CD14-positive monocyte (primary cell): ENCODE data around the gene PCCB. TPM values are rescaled to one million over a fixed set of nuclear protein-coding genes. Genes with fewer than 3 reads are reported as not detected.

Experiments used
- DNase-seq, 3 donors: peaks; one replicate each; pipeline ENCODE4 v3.0.0-alpha.2; 2011 to 2022
- H2AFZ ChIP-seq: 2 replicates; pipeline ENCODE4 v1.6.0; 2012; ENCODE audit warnings: mild to moderate bottlenecking, low read depth, low read length, inconsistent platforms; ENCODE audit not compliant: insufficient read depth, poor library complexity, severe bottlenecking
- H3K27ac ChIP-seq, 2 donors: 1 replicate in 1 of 2; 2 replicates in 1 of 2; pipeline ENCODE4 v1.5.1; 2012 to 2013; ENCODE audit warnings: low read length in 2 of 2, control low read depth in 1 of 2, inconsistent platforms in 1 of 2, low read depth in 1 of 2, mild to moderate bottlenecking in 1 of 2
- H3K27me3 ChIP-seq, 2 donors: one replicate each; pipeline versions ENCODE4 v1.6.0 to v1.6.1; 2011 to 2013; ENCODE audit warnings: low read length in 2 of 2; ENCODE audit not compliant: control insufficient read depth in 2 of 2, insufficient read depth in 2 of 2
- H3K36me3 ChIP-seq, 2 donors: replicated peaks in 1 of 2; 1 replicate in 1 of 2; 2 replicates in 1 of 2; pipeline versions ENCODE4 v1.5.1 to v1.6.1; 2012 to 2013; ENCODE audit warnings: low read length in 2 of 2, control low read depth in 1 of 2, inconsistent platforms in 1 of 2, mild to moderate bottlenecking in 1 of 2; ENCODE audit not compliant: insufficient read depth in 2 of 2, control insufficient read depth in 1 of 2
- H3K4me1 ChIP-seq, 2 donors: 1 replicate in 1 of 2; 2 replicates in 1 of 2; pipeline versions ENCODE4 v1.5.1 to v1.6.1; 2012 to 2013; ENCODE audit warnings: low read length in 2 of 2, control low read depth in 1 of 2, inconsistent platforms in 1 of 2, mild to moderate bottlenecking in 1 of 2, moderate library complexity in 1 of 2; ENCODE audit not compliant: insufficient read depth in 2 of 2, control insufficient read depth in 1 of 2
- H3K4me2 ChIP-seq: replicated peaks from 2 replicates; pipeline ENCODE3; 2012; ENCODE audit warnings: low read length, moderate library complexity, mild to moderate bottlenecking; ENCODE audit not compliant: poor library complexity, severe bottlenecking; ENCODE audit errors: extremely low read depth
- H3K4me3 ChIP-seq, 3 experiments: fragments of 200-600 bp in 1 of 3; sonication (generic) in 1 of 3; replicated peaks in 1 of 3; 1 replicate in 2 of 3; 2 replicates in 1 of 3; pipeline ENCODE4 v1.5.1; 2011 to 2013; ENCODE audit warnings: low read length in 3 of 3, mild to moderate bottlenecking in 3 of 3, control low read depth in 2 of 3, low read depth in 2 of 3, inconsistent platforms in 1 of 3, moderate library complexity in 1 of 3
- H3K79me2 ChIP-seq: 2 replicates; pipeline ENCODE4 v1.6.0; 2012; ENCODE audit warnings: mild to moderate bottlenecking, control low read depth, inconsistent platforms, low read length, moderate library complexity; ENCODE audit not compliant: insufficient read depth
- H3K9ac ChIP-seq: 2 replicates; pipeline ENCODE4 v1.6.0; 2017; ENCODE audit warnings: low read length, mild to moderate bottlenecking; ENCODE audit not compliant: insufficient read depth, poor library complexity, severe bottlenecking
- H3K9me3 ChIP-seq, 2 donors: replicated peaks in 1 of 2; 1 replicate in 1 of 2; 2 replicates in 1 of 2; pipeline versions ENCODE4 v1.5.1 to v1.6.1; 2012 to 2013; ENCODE audit warnings: low read length in 2 of 2, control low read depth in 1 of 2; ENCODE audit not compliant: control insufficient read depth in 1 of 2, insufficient read depth in 1 of 2
- H4K20me1 ChIP-seq: 2 replicates; pipeline ENCODE4 v1.6.0; 2012; ENCODE audit warnings: mild to moderate bottlenecking, low read length, control low read depth, moderate library complexity; ENCODE audit not compliant: insufficient read depth
- H3K27ac Mint-ChIP-seq, 7 donors: one replicate each; pipeline ENCODE4 v1.8.0; 2020; ENCODE audit warnings: mild to moderate bottlenecking in 7 of 7, mixed read lengths in 7 of 7, moderate library complexity in 6 of 7, inconsistent platforms in 2 of 7
- H3K27me3 Mint-ChIP-seq, 3 donors: one replicate each; pipeline ENCODE4 v1.8.0; 2021 to 2022; ENCODE audit warnings: low read depth in 3 of 3, mild to moderate bottlenecking in 3 of 3, mixed read lengths in 3 of 3, moderate library complexity in 3 of 3, inconsistent platforms in 1 of 3
- H3K36me3 Mint-ChIP-seq, 2 donors: one replicate each; pipeline ENCODE4 v1.8.0; 2020; ENCODE audit warnings: mixed read lengths in 2 of 2, inconsistent platforms in 1 of 2, mild to moderate bottlenecking in 1 of 2
- H3K4me1 Mint-ChIP-seq: one replicate; pipeline ENCODE4 v1.8.0; 2020; ENCODE audit warnings: mild to moderate bottlenecking, mixed read lengths
- H3K4me3 Mint-ChIP-seq, 2 donors: one replicate each; pipeline ENCODE4 v1.8.0; 2020; ENCODE audit warnings: mild to moderate bottlenecking in 2 of 2, mixed read lengths in 2 of 2, moderate library complexity in 1 of 2
- H3K9me3 Mint-ChIP-seq, 7 donors: one replicate each; pipeline ENCODE4 v1.8.0; 2020 to 2022; ENCODE audit warnings: mixed read lengths in 7 of 7, mild to moderate bottlenecking in 6 of 7, moderate library complexity in 6 of 7, inconsistent platforms in 2 of 7
- WGBS: methylation state at CpG from one replicate; pipeline ENCODE4 v1.1.5; 2013; ENCODE audit warnings: missing lambda C conversion rate; ENCODE audit not compliant: insufficient coverage; 5-methylcytosine and 5-hydroxymethylcytosine counted together
- intact Hi-C, 2 donors: fragments of 100-400 bp; cut with micrococcal nuclease; formaldehyde crosslinking; loops; one replicate each; pipeline versions ENCODE4 v1.15.0 to v1.15.1; 2023
- polyA plus RNA-seq, 3 donors: library from polyadenylated mRNA; depleted of rRNA in 1 of 3; unstranded in 2 of 3; stranded (reverse) in 1 of 3; fragments of 300-500 nt in 2 of 3; fragments of >200 nt in 1 of 3; fragmentation: Illumina TruSeq in 2 of 3; gene quantifications; 1 replicate in 2 of 3; 2 replicates in 1 of 3; pipeline ENCODE4 v1.2.3, GENCODE V29; 2012 to 2021
- TF ChIP-seq, protein P1 (sequence below): fragments of 200-600 bp; IDR thresholded peaks from one replicate; pipeline ENCODE4 v1.8.0; 2022; ENCODE audit warnings: antibody characterized with exemption, mild to moderate bottlenecking

PCCB gene
- polyA plus RNA-seq, 3 donors, result 13.1 to 41.7 (median 31.6) TPM

DNA sequence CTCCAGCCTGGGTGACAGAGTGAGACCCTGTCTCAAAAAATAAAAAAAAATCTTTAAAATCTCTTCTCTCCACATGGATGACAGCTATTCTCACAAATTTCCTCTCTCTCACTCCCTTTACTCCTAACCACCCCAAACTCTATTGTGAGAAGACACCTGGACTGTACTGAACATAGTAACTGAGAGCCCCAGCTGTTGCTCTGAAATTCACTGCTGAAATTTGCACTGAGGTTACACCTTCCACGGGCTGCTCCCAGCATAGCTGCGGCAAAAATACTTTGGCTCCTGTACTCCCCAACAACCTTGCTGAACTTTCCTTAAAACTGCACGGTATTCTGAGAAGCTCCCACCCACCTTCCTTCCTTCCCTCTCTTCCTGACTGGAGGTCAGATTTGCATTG, 4.4 kb upstream of the PCCB start:
- no peaks in the 10 kb centered on the region for H3K36me3 Mint-ChIP-seq

DNA sequence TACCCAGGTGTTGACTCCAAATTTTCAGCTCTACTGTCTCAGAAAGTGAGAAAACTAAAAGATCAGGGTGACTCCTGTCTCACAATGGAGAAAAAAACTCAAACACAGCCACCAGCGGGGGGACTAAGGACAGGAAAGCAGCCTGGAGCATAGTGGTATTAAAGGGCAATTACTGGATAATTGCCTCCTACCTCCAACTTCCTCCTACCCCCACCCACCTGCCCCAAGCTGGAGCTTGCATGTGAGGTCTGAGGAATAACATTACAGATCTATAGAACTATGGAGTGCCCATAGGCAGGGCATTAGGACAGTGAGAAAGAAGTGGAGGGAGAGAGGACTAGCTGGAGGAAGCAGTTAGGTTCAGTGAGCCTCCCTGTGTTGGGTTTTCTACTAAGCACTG, 2.7 kb upstream of the PCCB start:
- Histone ChIP-seq H3K9ac (no peak overlapping the region), H3K4me2 (no peak overlapping the region), H4K20me1 (no peaks in the 10 kb centered on the region), H3K36me3 (no peaks in the 10 kb centered on the region), H3K9me3 (no peaks in the 10 kb centered on the region), H2AFZ (no peak overlapping the region), H3K27ac (no peak overlapping the region), H3K4me3 (no peak overlapping the region), H3K27me3 (no peaks in the 10 kb centered on the region), H3K4me1 (peaks cover 16% of the 10 kb centered on the region in 2 donors), H3K79me2 (peaks cover 9% of the 10 kb centered on the region)
- peaks cover 0 to 4% (median 0%) of the 10 kb centered on the region in 7 donors for H3K9me3 Mint-ChIP-seq
- no peak overlapping the region for H3K4me3 Mint-ChIP-seq
- no peaks in the 10 kb centered on the region for H3K36me3 Mint-ChIP-seq
- H3K4me1 Mint-ChIP-seq, result peaks cover 22% of the 10 kb centered on the region
- no peak overlapping the region for H3K27ac Mint-ChIP-seq
- no CpG with 5 or more reads among the region's 1 CpG for WGBS
- DNase-seq, result no peak
- peaks cover 0 to 1% (median 1%) of the 10 kb centered on the region in 3 donors for H3K27me3 Mint-ChIP-seq
- intact Hi-C loops, result loop anchor here (5.0 kb wide), 2 partner anchors 50 to 170 kb away; partner anchors contain the start of gene MSL2 (in 1 of the 2)
- TF ChIP-seq, protein P1, sequence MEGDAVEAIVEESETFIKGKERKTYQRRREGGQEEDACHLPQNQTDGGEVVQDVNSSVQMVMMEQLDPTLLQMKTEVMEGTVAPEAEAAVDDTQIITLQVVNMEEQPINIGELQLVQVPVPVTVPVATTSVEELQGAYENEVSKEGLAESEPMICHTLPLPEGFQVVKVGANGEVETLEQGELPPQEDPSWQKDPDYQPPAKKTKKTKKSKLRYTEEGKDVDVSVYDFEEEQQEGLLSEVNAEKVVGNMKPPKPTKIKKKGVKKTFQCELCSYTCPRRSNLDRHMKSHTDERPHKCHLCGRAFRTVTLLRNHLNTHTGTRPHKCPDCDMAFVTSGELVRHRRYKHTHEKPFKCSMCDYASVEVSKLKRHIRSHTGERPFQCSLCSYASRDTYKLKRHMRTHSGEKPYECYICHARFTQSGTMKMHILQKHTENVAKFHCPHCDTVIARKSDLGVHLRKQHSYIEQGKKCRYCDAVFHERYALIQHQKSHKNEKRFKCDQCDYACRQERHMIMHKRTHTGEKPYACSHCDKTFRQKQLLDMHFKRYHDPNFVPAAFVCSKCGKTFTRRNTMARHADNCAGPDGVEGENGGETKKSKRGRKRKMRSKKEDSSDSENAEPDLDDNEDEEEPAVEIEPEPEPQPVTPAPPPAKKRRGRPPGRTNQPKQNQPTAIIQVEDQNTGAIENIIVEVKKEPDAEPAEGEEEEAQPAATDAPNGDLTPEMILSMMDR, result no peak

More for the DNA sequence above, 4.4 kb upstream of the PCCB start:
- Mint-ChIP-seq H3K9me3 (peaks cover 0 to 4% (median 0%) of the 10 kb centered on the region in 7 donors), H3K4me3 (no peak overlapping the region), H3K4me1 (peaks cover 9% of the 10 kb centered on the region), H3K27ac (no peak overlapping the region), H3K27me3 (peaks cover 1 to 2% (median 1%) of the 10 kb centered on the region in 3 donors)
- no peak for DNase-seq
- H3K79me2 ChIP-seq, result no peaks in the 10 kb centered on the region
- H3K4me1 ChIP-seq, result peaks cover 7 to 9% of the 10 kb centered on the region in 2 donors
- H3K4me2 ChIP-seq, result no peak overlapping the region
- H3K9ac ChIP-seq, result no peak overlapping the region
- no peaks in the 10 kb centered on the region for H3K27me3 ChIP-seq
- intact Hi-C loops, result loop anchor here (5.0 kb wide), 2 partner anchors 48 to 168 kb away; partner anchors contain the start of gene MSL2 (in 1 of the 2)
- no peak overlapping the region for H3K27ac ChIP-seq
- WGBS, result 49% methylated on average over 3 of the region's 3 CpGs
- no peak overlapping the region for H3K4me3 ChIP-seq
- H2AFZ ChIP-seq, result no peak overlapping the region
- H3K9me3 ChIP-seq, result no peaks in the 10 kb centered on the region
- H4K20me1 ChIP-seq, result no peaks in the 10 kb centered on the region
- H3K36me3 ChIP-seq, result no peaks in the 10 kb centered on the region
- TF ChIP-seq, protein P1, result no peak
